ENCODE data around the gene CD300LG. TPM values are rescaled to one million over a fixed set of nuclear protein-coding genes. Genes with fewer than 3 reads are reported as not detected.

CD300LG gene
- total RNA-seq, 2 experiments from 2014 or later: not detected

DNA sequence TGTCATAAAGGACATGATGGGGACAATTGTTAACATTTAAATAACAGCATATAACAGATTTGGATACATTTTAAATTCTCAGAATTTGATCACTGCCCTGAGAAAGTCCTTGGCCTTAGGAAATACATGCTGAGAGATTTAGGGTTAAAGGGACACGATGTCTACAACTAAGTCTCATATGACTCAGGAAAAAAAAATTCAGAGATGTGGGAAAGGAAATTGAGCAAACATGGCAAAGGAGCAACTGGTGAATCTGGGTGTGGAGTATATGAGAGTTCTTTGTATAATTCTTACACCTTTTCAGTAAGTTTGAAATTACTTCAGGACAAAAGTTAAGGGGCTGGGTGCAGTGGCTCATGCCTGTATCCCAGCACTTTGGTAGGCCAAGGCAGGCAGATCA is 32.3 kb upstream of the CD300LG start:
- no peaks in the 10 kb centered on the region for H3K36me3 Mint-ChIP-seq (ENCODE audit: low read depth)
- H3K4me1 Mint-ChIP-seq: no peaks in the 10 kb centered on the region
- no peak for DNase-seq
- H3K9me3 Mint-ChIP-seq: no peaks in the 10 kb centered on the region
- peaks cover 6% of the 10 kb centered on the region for H3K27me3 Mint-ChIP-seq
- no peak overlapping the region for H3K4me3 Mint-ChIP-seq
- ChIA-PET POLR2A (no interaction called here), CTCF (no interaction called here)
- no peak overlapping the region for H3K27ac Mint-ChIP-seq

DNA sequence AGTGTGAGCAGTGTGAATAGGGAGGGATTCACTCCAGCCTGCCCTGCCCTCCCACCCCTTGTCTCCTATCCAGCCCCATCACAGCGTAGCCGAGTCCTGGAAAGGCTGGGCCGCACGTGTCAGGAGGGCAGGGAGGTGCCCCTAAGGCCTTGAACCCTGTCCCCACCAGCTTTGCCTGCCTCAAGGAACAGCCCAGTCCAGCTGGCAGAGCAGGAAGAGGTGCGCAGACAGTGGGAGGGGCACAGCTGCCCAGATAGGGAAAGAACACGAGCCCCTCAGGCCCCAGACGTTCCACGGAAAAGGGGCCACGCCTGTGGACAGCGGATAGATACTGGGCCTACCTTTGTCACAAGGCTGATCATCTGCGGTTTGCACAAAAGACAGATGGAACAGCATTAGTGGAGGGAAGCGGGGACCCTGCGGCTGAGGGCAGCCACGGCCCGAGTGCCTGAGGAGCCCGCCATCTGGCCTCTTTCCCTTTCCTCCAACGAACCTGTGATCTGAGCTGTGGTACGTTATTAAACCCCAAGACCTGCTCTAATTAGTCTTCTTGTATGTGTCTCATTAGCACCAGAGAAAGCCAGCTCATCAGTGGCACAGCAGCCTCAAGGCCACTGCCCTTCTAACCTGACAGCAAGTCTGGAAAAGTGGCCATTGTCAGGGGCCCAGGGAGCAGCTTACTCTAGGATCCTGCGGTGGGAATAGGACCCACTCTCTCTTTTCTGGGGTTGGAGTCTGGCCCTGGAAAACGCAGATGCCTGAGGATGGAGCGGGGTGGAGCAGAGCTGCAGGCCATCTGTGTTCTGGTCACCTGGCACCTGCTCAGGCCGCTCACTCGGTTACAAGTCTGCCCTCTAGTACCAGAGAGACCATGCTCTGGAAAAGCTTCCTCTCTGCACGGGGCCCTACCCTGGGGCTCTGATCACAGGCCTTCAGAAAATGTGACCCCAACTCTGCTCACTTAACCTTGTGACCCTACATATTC is 30.3 kb upstream of the CD300LG start:
- no peak overlapping the region for H3K27ac Mint-ChIP-seq
- H3K4me3 Mint-ChIP-seq: no peak overlapping the region
- no peaks in the 10 kb centered on the region for H3K36me3 Mint-ChIP-seq (ENCODE audit: low read depth)
- CTCF ChIA-PET: no interaction called here
- H3K9me3 Mint-ChIP-seq: no peaks in the 10 kb centered on the region
- POLR2A ChIA-PET: interaction anchor here (1.1 kb wide), 1 partner anchor 30 kb away, joined by 3 read pairs; no protein-coding TSS in a partner anchor
- DNase-seq: no peak
- H3K27me3 Mint-ChIP-seq: peaks cover 4% of the 10 kb centered on the region
- H3K4me1 Mint-ChIP-seq: no peaks in the 10 kb centered on the region

DNA sequence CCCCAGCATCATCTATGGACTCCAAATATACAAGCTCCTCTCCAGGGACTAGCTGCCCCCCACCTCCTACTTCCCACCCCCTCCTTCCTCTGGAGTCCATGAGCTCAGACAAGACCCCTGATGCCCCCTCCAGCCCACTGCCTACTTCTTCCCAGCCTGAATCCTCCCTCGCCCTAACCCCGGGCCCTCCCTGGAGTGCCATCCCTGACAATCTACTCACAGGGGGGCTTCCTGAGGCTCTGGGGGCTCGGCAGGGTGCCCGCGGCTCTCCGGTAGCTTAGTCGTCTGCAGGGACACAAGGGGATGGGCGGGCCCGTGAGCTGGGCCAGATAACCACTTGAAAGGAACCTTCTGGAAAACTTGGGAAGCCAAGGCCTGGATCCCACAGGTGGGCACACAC is 29.1 kb upstream of the CD300LG start:
- CTCF ChIA-PET: interaction anchor here (0.6 to 1.5 kb wide), 2 partner anchors 25 to 51 kb away, joined by 3 read pairs; no protein-coding TSS in a partner anchor
- POLR2A ChIA-PET: interaction anchor here (1.1 kb wide), 1 partner anchor 28 kb away, joined by 3 read pairs; no protein-coding TSS in a partner anchor
- no peak overlapping the region for H3K27ac Mint-ChIP-seq
- no peaks in the 10 kb centered on the region for H3K4me1 Mint-ChIP-seq
- H3K4me3 Mint-ChIP-seq: no peak overlapping the region
- no peak for DNase-seq
- no peaks in the 10 kb centered on the region for H3K27me3 Mint-ChIP-seq
- H3K9me3 Mint-ChIP-seq: no peaks in the 10 kb centered on the region
- no peaks in the 10 kb centered on the region for H3K36me3 Mint-ChIP-seq (ENCODE audit: low read depth)

DNA sequence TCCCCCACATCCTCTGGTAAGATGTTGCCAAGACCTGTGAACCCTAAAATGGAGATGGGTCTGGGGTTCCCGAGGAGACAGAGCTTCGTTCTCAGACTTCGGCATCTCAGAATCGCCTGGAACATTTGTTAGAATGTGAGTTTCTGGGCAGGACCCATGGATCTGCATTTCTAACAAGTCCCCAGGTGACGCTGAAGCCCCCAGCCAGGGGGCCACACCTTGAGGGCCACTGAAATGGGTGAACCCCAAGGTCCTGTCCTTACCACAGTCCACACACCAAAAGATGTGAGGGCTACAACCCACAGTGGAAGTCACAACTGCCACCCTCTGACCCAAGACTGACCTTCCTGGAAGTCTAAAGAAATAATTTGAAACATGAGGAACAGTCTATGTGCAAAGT is 28.0 kb upstream of the CD300LG start:
- no peak for DNase-seq
- Mint-ChIP-seq H3K27me3 (no peaks in the 10 kb centered on the region), H3K27ac (no peak overlapping the region), H3K4me3 (no peak overlapping the region), H3K4me1 (no peaks in the 10 kb centered on the region), H3K9me3 (no peaks in the 10 kb centered on the region), H3K36me3 (ENCODE audit: low read depth) (no peaks in the 10 kb centered on the region)
- POLR2A ChIA-PET: no interaction called here
- CTCF ChIA-PET: interaction anchor here (0.6 to 1.5 kb wide), 2 partner anchors 52 to 53 kb away, joined by 3 read pairs; no protein-coding TSS in a partner anchor

DNA sequence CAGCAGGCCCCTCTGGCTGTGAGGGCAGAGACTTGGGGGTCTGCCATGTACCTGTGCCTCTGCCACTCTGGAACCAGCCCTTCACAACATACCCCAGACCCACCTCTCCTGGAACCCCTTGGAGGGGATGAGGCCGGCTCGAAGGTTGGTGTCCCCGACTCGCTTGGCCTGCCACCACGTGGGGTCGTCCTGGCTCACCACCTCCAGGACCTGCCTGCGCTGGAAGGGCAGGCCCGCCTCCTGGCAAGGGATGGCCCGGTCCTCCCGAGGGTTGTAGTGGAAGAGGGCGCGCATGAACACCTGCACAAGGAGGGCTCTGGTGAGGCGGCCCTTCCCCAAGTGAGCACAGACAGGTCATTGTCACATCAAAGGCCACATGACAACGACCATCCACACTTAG is 26.2 kb upstream of the CD300LG start:
- Mint-ChIP-seq H3K4me1 (no peaks in the 10 kb centered on the region), H3K4me3 (no peak overlapping the region), H3K27ac (no peak overlapping the region), H3K27me3 (no peaks in the 10 kb centered on the region), H3K9me3 (no peaks in the 10 kb centered on the region), H3K36me3 (ENCODE audit: low read depth) (no peaks in the 10 kb centered on the region)
- no peak for DNase-seq
- ChIA-PET CTCF (no interaction called here), POLR2A (no interaction called here)

DNA sequence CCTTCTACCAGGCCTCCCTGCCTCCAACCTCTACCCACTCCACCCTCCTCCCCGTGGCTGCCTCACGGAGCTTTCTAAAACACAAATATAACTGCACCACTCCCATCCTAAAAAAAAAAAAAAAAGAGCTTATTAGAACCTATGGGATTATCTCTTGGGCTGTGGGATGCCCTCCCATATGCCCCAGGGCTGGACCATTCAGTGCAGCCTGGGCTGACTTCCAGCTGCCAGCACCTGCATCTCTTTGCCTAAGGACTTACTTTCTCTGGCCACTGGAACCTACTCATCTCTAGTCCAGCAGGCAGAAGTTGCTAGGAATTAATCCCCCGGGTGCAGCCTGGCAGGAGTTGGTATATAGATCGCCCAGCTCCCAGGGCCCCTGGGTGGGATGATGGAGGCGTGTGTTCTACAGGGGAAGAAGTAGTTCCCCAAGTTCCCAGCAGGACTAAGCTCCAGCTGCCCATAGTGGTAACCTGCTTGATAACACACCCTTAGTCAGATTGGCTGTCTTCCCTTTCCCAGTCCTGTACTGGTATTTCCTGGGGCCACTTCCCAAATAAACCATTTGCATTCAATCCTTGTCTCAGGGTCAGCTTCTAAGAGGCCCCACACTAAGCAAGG is 24.3 kb upstream of the CD300LG start:
- DNase-seq: no peak
- CTCF ChIA-PET: interaction anchor here (1.0 to 1.1 kb wide), 2 partner anchors 23 to 91 kb away, joined by 3 to 4 read pairs; no protein-coding TSS in a partner anchor
- Mint-ChIP-seq H3K27me3 (no peaks in the 10 kb centered on the region), H3K9me3 (no peaks in the 10 kb centered on the region), H3K36me3 (ENCODE audit: low read depth) (no peaks in the 10 kb centered on the region), H3K4me3 (no peak overlapping the region), H3K27ac (no peak overlapping the region), H3K4me1 (no peaks in the 10 kb centered on the region)
- POLR2A ChIA-PET: no interaction called here

DNA sequence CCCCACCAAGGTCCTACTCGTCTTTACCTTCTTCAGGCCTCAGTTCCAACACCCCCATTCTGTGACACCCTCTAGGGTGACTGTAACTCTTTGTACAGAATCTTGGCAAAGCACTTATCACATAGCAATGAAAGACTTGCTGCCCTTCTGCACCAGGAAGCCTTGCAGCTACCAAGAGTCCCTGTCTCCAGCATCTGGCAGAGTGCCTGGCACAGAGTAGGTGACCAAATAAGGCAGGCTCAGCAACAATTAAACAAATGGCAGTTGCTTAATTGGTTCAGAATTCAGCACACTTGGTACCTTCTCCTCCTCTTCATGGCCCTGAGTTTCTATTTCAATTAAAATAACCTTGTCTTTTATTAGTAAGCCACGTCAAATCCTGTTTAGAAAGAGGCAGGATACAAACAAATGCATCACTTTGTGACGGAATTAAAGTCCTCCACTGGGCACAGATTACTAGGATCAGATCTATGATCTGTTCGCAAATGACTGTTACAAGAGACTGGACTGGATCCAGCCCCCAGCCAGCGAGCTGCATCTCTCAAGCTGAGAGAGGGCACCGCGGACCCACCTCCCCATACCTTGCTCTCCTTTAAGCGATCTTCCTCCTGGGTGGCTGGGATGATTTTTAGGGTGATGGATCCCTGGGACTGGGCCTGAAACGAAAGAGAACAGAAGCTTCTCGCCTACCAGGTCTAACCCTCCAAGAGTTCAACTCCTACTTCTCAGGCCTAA is 23.5 kb upstream of the CD300LG start:
- Mint-ChIP-seq H3K27ac (no peak overlapping the region), H3K36me3 (ENCODE audit: low read depth) (no peaks in the 10 kb centered on the region), H3K27me3 (no peaks in the 10 kb centered on the region), H3K4me1 (no peaks in the 10 kb centered on the region), H3K4me3 (no peak overlapping the region), H3K9me3 (no peaks in the 10 kb centered on the region)
- DNase-seq: no peak
- ChIA-PET CTCF (no interaction called here), POLR2A (no interaction called here)

DNA sequence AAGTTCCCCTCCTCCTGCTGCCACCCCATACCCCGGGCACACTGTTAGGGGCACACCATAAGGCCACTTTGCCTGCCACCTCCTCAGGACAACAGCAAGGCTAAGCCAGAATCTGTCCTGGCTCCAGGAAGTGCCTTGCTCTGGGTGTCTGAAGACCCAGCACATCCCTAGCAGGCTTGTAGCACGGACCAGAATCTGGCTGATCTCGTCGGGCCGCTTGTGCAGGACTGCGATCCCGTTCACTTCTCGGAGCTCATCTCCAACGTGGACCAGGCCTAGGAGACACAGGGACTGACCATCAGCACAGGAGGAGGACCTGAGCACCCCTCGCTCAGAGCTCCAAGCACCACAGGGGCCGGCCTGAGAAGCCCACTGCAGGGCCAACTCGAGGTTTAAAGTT is 21.4 kb upstream of the CD300LG start:
- Mint-ChIP-seq H3K4me1 (no peaks in the 10 kb centered on the region), H3K36me3 (ENCODE audit: low read depth) (no peaks in the 10 kb centered on the region), H3K27me3 (peaks cover 4% of the 10 kb centered on the region), H3K4me3 (no peak overlapping the region), H3K27ac (no peak overlapping the region), H3K9me3 (no peaks in the 10 kb centered on the region)
- no peak for DNase-seq
- ChIA-PET POLR2A (no interaction called here), CTCF (no interaction called here)

DNA sequence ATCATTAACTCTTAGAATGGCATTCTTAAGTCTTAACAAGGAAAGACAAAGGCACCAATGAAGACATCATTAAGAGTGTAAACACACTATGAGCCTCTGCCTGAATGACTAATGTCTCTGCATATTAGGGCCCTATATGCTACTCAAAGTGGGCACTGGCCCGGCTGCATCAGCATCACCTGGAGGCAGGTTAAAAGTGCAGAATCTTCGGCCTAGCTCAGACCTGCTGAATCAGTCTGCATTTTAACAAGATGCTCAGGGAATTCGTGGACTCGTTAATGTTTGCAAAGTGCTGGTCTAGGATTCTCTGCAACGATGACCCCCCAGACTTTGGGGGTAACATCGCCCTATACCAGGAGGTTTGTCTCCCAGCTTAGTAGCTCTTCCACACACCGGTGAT is 20.8 kb upstream of the CD300LG start:
- POLR2A ChIA-PET: no interaction called here
- CTCF ChIA-PET: interaction anchor here (2.2 kb wide), 1 partner anchor 20 kb away, joined by 6 read pairs; the partner anchor contains the start of gene CD300LG
- no peak overlapping the region for H3K27ac Mint-ChIP-seq

DNA sequence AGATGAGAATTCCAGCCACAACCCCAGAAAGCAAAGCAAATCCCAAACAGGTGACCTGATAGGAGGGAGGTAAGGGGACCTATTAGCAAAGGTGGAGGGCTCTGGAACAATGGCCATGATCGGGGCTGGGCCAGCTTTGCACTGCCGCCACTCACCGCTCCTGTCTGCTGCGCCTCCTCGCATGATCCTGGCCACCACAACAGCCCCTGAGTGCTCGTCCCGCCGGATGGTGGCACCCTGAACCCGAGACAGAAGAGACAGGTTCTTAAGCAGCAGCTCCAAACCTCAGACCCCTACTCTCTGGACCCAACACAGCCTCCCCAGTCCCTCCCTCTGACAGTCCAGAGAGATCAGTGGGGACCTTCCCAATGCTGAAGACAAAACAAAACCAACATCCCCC is 19.4 kb upstream of the CD300LG start:
- peaks cover 22% of the 10 kb centered on the region for H3K27me3 Mint-ChIP-seq
- no peaks in the 10 kb centered on the region for H3K9me3 Mint-ChIP-seq
- POLR2A ChIA-PET: no interaction called here
- no peaks in the 10 kb centered on the region for H3K36me3 Mint-ChIP-seq (ENCODE audit: low read depth)
- CTCF ChIA-PET: interaction anchor here (2.2 kb wide), 1 partner anchor 18 kb away, joined by 6 read pairs; the partner anchor contains the start of gene CD300LG
- no peak overlapping the region for H3K4me3 Mint-ChIP-seq
- no peak for DNase-seq
- peaks cover 5% of the 10 kb centered on the region for H3K4me1 Mint-ChIP-seq
- H3K27ac Mint-ChIP-seq: no peak overlapping the region

More for the DNA sequence above, 20.8 kb upstream of the CD300LG start:
- no peaks in the 10 kb centered on the region for H3K36me3 Mint-ChIP-seq (ENCODE audit: low read depth)
- no peaks in the 10 kb centered on the region for H3K9me3 Mint-ChIP-seq
- no peak overlapping the region for H3K4me3 Mint-ChIP-seq
- no peak for DNase-seq
- no peaks in the 10 kb centered on the region for H3K4me1 Mint-ChIP-seq
- peaks cover 10% of the 10 kb centered on the region for H3K27me3 Mint-ChIP-seq

DNA sequence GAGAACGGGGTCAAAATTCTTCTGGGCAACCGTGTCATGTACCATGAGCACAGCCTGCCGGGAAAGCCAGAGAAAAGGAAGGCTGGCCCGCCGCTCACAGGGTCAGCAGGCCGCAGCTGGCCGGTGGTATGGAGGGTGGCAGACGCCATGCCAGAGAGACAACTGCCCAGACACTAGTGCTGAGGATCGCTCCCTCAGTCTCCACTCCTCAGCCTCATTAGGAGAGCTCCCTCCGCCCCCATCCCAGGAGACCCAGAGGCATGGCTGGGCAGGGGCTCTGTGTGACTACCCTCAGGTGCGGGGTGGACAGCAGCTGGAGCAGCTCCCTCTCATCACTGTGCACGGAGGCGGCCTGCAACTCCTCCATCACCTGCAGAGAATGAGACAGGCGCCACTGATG is 17.2 kb upstream of the CD300LG start:
- Mint-ChIP-seq H3K36me3 (ENCODE audit: low read depth) (no peaks in the 10 kb centered on the region), H3K9me3 (no peaks in the 10 kb centered on the region), H3K4me3 (no peak overlapping the region), H3K27me3 (peaks cover 37% of the 10 kb centered on the region), H3K27ac (no peak overlapping the region), H3K4me1 (peaks cover 11% of the 10 kb centered on the region)
- ChIA-PET CTCF (interaction anchor here (1.2 kb wide), 1 partner anchor 16 kb away, joined by 3 read pairs; no protein-coding TSS in a partner anchor), POLR2A (no interaction called here)
- DNase-seq: no peak

DNA sequence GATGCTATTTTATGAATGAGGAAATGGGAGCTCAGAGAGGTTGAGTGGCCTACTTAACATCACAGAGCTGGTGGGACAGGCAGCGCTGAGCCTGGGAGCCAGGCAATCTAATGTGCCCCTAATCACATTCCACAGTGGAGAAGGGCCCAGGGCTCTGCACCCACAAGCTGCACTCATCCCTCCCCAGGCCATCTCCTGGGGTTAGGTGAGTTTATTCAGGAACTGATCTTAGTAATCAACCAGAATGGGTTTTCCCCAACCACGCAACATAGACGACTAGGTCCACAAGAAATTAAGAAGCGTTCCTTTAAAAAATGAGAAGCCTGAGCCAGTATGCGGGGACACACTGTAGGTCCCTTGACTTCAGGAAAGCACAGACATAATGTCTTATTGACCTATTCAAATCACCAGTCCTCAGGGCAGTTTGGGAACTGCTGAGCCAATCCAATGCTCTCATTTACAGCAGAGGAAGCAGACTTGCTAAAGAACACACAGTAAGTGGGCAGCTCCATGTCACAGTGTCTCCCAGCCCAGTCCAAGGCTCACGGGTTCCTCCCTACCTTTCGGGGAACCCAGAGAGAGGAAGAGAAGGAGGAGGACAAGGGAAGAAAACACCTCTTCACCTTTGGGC is 16.4 kb upstream of the CD300LG start:
- CTCF ChIA-PET: interaction anchor here (1.2 kb wide), 1 partner anchor 16 kb away, joined by 3 read pairs; no protein-coding TSS in a partner anchor
- Mint-ChIP-seq H3K27me3 (peaks cover 42% of the 10 kb centered on the region), H3K36me3 (ENCODE audit: low read depth) (no peaks in the 10 kb centered on the region), H3K9me3 (no peaks in the 10 kb centered on the region), H3K4me1 (peaks cover 11% of the 10 kb centered on the region), H3K27ac (no peak overlapping the region), H3K4me3 (no peak overlapping the region)
- POLR2A ChIA-PET: no interaction called here
- no peak for DNase-seq

All from activated CD4-positive, alpha-beta memory T cell treated with anti-CD3 and anti-CD28 coated beads, Interleukin-2, amount 10 ng/mL, durations not matched to agents 7 days and 5 days (primary cell).